ENCODE data around the gene CHSY1.
A peak's percentile ranks its signal among the peaks of the same experiment; 100 is the strongest.
"Not testable (repeated sequence)": the region's sequence is repeated elsewhere in the genome, so short reads cannot be mapped to it uniquely, and the experiment has no call there.

The CHSY1 gene

GRCh38 chr15:101251830-101252820 is at the start of gene CHSY1:
TSS of gene CHSY1 (minus strand) at chr15:101252048. CDS start at chr15:101251456, 592 bp downstream.
- DNase-seq (ENCODE audit: low read depth): peak; percentile 83

GRCh38 chr15:101296418-101297405 is 44.9 kb upstream of the CHSY1 start:
- DNase-seq (ENCODE audit: low read depth): no peak

- DNase-seq (ENCODE audit: low read depth): no peak
These were observed 43.8 kb upstream of the CHSY1 start for GRCh38 chr15:101295607-101296161.

GRCh38 chr15:101294731-101295606 is 43.1 kb upstream of the CHSY1 start, which contains the start of gene SNRPA1:
TSS of gene SNRPA1 (minus strand) at chr15:101295248. CDS start at chr15:101295178, 70 bp downstream.
- peak; percentile 91 for DNase-seq (ENCODE audit: low read depth)

- no peak for DNase-seq (ENCODE audit: low read depth)
These were observed 41.3 kb upstream of the CHSY1 start for GRCh38 chr15:101293122-101293521.

- DNase-seq (ENCODE audit: low read depth): no peak
These were observed 37.2 kb upstream of the CHSY1 start for GRCh38 chr15:101288905-101289513.

- DNase-seq (ENCODE audit: low read depth): not testable (repeated sequence)
These were observed 35.5 kb upstream of the CHSY1 start for GRCh38 chr15:101287342-101287741.

- DNase-seq (ENCODE audit: low read depth): no peak
These were observed 34.7 kb upstream of the CHSY1 start for GRCh38 chr15:101286471-101287114.

GRCh38 chr15:101283931-101284330 is 32.1 kb upstream of the CHSY1 start:
- DNase-seq (ENCODE audit: low read depth): no peak

- no peak for DNase-seq (ENCODE audit: low read depth)
These were observed 28.2 kb upstream of the CHSY1 start for GRCh38 chr15:101280007-101280406.

GRCh38 chr15:101277943-101278564 is 26.2 kb upstream of the CHSY1 start:
- no peak for DNase-seq (ENCODE audit: low read depth)

- peak; percentile 72 for DNase-seq (ENCODE audit: low read depth)
These were observed 25.4 kb upstream of the CHSY1 start, which contains the start of gene SELENOS for GRCh38 chr15:101277038-101277822. TSS of gene SELENOS (minus strand) at chr15:101277485. CDS start at chr15:101277417, 68 bp downstream.

GRCh38 chr15:101276501-101277037 is 24.7 kb upstream of the CHSY1 start:
- DNase-seq (ENCODE audit: low read depth): no peak

GRCh38 chr15:101275018-101275417 is 23.2 kb upstream of the CHSY1 start:
- DNase-seq (ENCODE audit: low read depth): no peak

GRCh38 chr15:101273534-101273933 is 21.7 kb upstream of the CHSY1 start:
- DNase-seq (ENCODE audit: low read depth): no peak

GRCh38 chr15:101272584-101272983 is 20.7 kb upstream of the CHSY1 start:
- no peak for DNase-seq (ENCODE audit: low read depth)

GRCh38 chr15:101269479-101270223 is 17.8 kb upstream of the CHSY1 start:
- DNase-seq (ENCODE audit: low read depth): no peak

Measured in CMK (cell line).